Testis (tissue), 2 donors: ENCODE results near the gene NMNAT3.

Source experiments
- CTCF ChIP-seq, 3 experiments: fragments of 450-650 bp in 2 of 3; fragments of 200-600 bp in 1 of 3; sonication (generic) in 1 of 3; IDR thresholded peaks; one replicate each; pipeline ENCODE4 v1.5.1; 2016 to 2019; ENCODE audit warnings: antibody characterized with exemption in 3 of 3, mild to moderate bottlenecking in 2 of 3, moderate library complexity in 1 of 3
- POLR2A ChIP-seq: fragments of 450-650 bp; IDR thresholded peaks from one replicate; pipeline ENCODE4 v1.6.1; 2017; ENCODE audit warnings: antibody characterized with exemption, mild to moderate bottlenecking, moderate library complexity

GRCh38 chr3:139696314-139696604 lies 18.5 kb upstream of the NMNAT3 start:
- TF ChIP-seq POLR2A (no peak), CTCF (IDR thresholded peaks at IDR 0.05) (no peak)
